Stimulated activated CD8-positive, alpha-beta memory T cell treated with anti-CD3 and anti-CD28 coated beads, Interleukin-7, amount 100 ng/mL, for 48 hours (primary cell): Measurements from ENCODE around the gene PLD5.
"Not testable (repeated sequence)": the region's sequence is repeated elsewhere in the genome, so short reads cannot be mapped to it uniquely, and the experiment has no call there.

Experiments used
- DNase-seq, 2 donors: peaks; one replicate each; pipeline ENCODE4 v3.0.0-alpha.2; 2020; ENCODE audit warnings: low read depth in 1 of 2; ENCODE audit errors: extremely low read depth in 1 of 2

The PLD5 gene

DNA sequence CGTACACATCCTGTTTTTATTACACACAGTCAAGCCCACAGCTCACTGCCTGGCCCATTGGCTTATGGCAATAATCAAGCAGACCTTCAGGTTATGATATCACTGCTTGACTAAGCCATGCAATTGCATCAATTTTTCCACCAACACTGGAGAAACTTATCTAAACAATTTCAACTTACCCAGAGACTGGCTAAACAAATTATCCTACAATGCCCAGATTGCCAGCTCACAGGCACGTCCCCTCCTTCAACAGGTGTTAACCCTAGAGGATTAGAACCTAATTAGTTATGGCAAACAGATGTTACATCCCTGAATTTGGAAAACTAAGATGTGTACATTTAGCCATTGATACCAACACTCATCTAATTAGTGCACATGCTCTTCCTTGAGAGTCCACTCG is 310.0 kb downstream of the PLD5 start:
- DNase-seq = not testable (repeated sequence)

GRCh38 chr1:242212961-242213360 is 311.5 kb downstream of the PLD5 start:
- DNase-seq = not testable (repeated sequence)

DNA sequence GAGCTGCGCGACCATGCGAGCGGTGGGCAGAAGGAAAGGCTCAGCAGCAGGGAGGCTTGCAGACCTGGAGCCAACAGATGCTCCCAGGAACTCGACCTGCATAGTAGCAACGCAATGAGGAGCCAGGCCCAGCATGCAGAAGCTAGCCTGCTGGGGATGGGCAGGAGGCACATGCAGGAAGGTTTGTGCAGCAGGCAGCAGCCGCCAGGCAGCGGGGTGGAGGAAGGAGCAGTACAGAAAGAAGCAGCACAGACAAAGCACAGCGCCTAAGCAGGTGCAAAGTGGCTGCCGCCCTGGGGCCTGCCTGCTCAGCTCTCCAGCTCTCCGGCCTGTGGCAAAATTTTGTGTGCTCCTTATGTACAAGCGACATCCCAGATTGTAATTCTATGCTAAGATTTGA is 312.1 kb downstream of the PLD5 start:
- no peak for DNase-seq

DNA sequence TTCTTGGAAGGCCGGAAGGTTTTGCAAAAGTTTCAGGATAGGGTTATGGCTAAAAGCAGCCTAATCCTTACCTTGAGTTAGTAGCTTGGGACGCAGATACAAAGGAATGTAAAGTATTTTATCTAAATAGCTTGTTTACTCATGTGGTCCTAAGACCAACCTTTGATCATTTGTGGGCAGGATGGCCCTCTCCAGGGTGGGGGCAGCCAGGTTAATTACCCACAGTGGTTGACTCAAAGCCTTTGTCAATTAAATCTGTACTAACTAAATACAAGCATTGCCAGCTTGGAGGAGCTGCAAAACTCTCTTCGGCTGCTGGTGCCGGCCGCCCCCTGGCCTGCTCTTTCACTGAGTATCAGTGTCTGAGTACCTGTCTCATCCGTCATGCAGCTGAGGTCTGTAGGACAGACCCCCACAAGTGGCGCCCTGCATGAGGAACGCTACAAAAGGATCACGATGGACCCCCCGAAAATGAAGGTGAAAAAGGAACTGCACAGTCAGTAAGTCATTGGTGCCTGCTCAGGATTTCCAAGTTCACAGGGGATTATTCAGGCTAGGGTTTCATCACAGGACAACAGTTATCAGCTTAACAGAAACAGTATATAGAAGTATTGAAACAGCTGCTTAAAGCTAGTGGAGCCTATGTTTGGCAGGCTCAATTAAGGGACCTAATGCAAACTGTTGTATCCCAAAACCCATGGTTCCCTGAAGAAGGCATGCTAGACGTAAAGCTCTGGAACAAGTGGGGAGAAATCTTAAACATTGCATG is 313.1 kb downstream of the PLD5 start:
- DNase-seq = no peak

DNA sequence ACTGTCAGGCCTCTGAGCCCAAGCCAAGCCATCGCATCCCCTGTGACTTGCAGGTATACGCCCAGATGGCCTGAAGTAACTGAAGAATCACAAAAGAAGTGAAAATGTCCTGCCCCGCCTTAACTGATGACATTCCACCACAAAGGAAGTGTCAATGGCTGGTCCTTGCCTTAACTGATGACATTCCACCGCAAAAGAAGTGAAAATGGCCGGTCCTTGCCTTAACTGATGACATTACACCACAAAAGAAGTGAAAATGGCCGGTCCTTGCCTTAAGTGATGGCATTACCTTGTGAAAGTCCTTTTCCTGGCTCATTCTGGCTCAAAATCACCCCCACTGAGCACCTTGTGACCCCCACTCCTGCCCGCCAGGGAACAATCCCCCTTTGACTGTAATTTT is 314.2 kb downstream of the PLD5 start:
- not testable (repeated sequence) for DNase-seq

- DNase-seq = no peak
These were observed 315.4 kb downstream of the PLD5 start for GRCh38 chr1:242209063-242209462.

GRCh38 chr1:242208021-242208420 is 316.5 kb downstream of the PLD5 start:
- no peak for DNase-seq

GRCh38 chr1:242206994-242207393 is 317.5 kb downstream of the PLD5 start:
- DNase-seq = no peak

- DNase-seq = no peak
These were observed 318.6 kb downstream of the PLD5 start for GRCh38 chr1:242205622-242206489.

DNA sequence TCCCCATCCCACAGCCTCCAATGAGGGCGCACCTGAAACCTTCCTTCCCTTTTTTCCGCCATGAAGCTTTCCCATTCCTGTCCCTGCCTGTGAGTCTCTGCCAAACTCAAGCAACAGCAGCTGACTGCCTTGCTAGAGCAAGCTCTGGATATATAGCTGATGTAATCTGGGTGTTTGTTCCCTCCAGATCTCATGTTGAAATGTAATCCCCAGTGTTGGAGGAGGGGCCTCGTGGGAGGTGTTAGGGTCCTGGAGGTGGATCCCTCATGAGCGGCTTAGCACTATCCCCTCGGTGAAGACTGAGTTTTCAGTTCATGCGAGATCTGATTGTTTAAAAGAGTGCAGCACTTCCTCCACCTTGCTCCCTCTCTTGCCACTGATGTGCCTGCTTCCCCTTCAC is 321.2 kb downstream of the PLD5 start:
- DNase-seq = no peak

DNA sequence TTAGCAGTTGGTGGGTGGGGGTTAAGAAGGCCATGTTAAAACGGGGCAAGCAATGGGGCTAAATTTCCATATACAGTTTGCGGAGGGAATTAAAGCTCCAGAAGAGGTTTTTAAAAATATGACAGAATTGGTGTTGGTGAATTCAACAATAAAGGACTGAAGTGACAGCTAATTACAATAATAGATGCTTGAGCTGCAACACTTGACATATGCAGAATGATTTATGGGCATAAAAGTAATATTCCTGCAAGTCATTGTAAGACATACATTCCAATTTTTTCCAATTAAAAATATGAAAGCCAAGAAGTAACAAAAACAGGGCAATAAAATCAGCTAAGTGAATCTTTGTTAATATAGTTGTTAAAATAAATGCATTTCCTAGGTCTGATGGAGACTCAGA is 323.4 kb downstream of the PLD5 start:
- no peak for DNase-seq

DNA sequence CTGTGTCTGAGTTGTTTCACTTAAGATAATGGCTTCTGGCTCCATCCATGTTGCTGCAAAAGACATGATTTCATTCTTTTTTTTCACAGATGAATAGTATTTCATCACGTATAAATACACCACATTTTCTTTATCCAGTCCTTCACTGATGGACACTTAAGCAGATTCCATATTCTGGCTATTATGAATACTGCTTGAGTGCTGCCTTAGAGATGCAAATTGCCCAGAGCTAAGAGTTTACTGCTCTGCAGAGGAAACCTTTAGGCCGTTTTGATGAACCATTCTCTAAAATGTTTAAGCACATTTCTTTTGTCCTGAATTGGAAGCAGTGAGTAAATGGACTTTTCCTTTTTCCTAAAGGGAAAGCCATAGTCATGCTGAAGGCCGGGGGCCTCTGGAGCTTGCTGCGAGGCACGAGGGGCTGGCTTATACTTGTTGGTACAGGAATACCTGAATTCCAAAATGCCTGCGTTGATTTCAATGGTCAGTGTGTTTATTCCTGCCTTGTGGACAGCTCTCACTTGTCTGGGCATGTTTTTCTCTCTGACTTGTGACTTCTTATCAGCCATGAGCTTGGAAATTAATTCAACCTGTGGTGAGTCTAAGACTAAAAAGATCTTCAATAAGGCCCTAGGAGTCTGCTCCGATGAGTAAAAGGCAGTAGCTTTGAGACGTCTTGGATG is 324.6 kb downstream of the PLD5 start:
- DNase-seq = no peak

- DNase-seq = no peak
These were observed 326.3 kb downstream of the PLD5 start for GRCh38 chr1:242197907-242198820.

- no peak for DNase-seq
These were observed 327.6 kb downstream of the PLD5 start for GRCh38 chr1:242196914-242197313.

DNA sequence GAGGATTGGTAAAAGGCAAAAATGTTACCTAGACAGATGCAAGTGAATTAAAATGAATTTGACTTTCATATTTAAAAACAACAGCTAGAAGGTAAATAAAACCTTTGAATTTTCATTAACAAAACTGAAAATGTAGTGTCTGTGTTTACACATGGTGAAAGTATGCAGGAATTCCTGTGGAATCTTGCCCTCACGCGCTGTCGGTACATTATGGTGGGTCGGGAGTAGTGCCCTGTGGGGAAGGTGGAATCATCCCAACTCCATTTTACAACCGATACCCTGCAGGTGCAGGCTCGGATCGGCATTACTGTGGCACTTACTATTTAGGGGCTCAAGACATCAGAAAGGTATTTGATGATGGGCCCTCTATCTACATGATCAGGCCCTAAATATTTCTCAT is 328.4 kb downstream of the PLD5 start:
- no peak for DNase-seq

DNA sequence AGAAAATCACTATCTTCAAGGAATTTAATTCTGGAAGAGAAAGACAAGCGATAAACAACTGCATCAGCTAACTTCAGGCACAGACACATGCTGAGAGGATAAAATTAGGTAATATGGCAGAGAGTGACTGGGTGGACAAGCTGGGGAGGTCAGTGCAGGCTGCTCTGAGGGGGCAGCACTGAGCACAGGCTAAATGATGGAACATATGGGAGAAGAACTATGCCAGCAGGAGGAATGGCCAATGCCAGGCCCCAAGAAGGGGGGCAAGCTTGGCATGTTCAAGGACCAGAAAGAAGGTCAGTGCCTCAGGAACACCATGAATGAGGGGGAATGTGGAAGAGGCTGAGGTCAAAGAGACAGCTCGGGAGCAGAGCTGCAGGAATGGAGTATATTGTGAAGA is 334.9 kb downstream of the PLD5 start:
- DNase-seq = no peak

GRCh38 chr1:242187816-242188215 is 336.7 kb downstream of the PLD5 start:
- DNase-seq = no peak

DNA sequence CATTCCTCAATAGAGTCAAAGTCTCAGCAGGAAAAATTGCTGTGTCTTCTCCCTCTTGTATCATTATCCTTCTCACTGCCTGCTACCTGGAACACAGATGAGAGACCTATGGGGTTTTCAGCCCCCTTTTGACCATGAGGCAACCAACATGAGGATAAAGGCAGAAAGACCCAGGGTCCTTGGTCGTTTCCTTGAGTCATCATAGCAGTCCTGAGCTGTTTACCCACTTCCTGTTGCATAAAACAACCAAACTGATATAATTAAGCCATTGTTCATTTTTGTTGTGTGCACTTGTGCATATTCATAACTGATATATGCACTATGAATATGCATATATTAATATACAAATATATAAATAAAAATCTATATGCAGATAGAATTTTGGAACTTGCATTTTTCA is 337.3 kb downstream of the PLD5 start:
- DNase-seq = no peak

DNA sequence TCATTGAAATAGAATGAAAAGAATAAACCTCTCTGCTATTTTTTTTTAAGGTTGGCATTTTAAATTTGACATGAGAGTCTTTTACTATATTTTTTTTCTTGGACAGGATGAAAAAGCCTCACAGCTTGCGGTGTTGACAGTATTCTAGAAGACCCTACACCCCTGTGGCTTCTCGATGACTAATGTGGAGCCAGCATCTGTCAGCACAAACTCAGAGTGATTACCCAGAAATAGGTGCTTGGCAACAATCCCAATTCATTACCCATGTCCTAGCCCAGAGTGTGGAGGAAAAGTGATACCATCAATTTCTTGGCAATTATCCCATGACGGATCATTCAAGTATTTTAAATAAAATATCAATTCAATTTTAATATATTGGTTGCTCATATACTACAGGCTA is 338.8 kb downstream of the PLD5 start:
- DNase-seq = no peak

GRCh38 chr1:242184955-242185354 is 339.5 kb downstream of the PLD5 start:
- no peak for DNase-seq

DNA sequence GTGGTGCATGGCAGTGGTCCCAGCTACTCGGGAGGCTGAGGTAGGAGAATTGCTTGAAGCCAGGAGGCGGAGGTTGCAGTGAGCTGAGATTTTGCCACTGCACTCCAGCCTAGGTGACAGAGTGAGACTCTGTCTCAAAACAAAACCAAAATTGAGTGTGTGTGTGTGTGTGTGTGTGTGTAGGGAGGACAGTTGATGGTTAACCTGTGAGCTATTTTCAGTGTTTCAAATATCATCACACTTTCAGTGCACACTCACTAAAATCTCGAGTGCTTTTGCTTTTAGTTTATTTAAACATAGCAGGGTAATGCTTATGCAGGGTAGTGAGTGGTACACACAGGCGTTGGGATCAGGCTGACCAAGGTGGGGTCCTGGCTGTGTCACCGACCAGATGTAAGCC is 344.7 kb downstream of the PLD5 start:
- DNase-seq = not testable (repeated sequence)
